Karpas-422 (cell line): ENCODE results near the gene POLE. TPM values are rescaled to one million over a fixed set of nuclear protein-coding genes. Genes with fewer than 3 reads are reported as not detected.

Source experiments
- DNase-seq: peaks from one replicate; pipeline ENCODE4 v3.0.0-alpha.2; 2015
- H2AFZ ChIP-seq: fragments of 200-600 bp; sonication (generic); 2 replicates; pipeline ENCODE4 v1.6.1; 2014; ENCODE audit warnings: antibody characterized with exemption, low read length, mixed read lengths
- H3K27ac ChIP-seq: fragments of 200-600 bp; sonication (generic); 2 replicates; pipeline ENCODE4 v1.5.1; 2014; ENCODE audit warnings: mild to moderate bottlenecking, low read length, moderate library complexity
- H3K27me3 ChIP-seq: fragments of 200-600 bp; sonication (generic); 2 replicates; pipeline ENCODE4 v1.6.1; 2014; ENCODE audit warnings: low read length, mixed read lengths
- H3K36me3 ChIP-seq: fragments of 200-600 bp; sonication (generic); 2 replicates; pipeline ENCODE4 v1.6.1; 2014; ENCODE audit warnings: low read length, mixed read lengths; ENCODE audit not compliant: insufficient read depth
- H3K4me1 ChIP-seq: fragments of 200-600 bp; sonication (generic); 2 replicates; pipeline ENCODE4 v1.6.1; 2014; ENCODE audit warnings: mild to moderate bottlenecking, low read length, mixed read lengths
- H3K4me2 ChIP-seq: fragments of 200-600 bp; sonication (generic); 2 replicates; pipeline ENCODE4 v1.6.1; 2014; ENCODE audit warnings: low read length, low read depth, mild to moderate bottlenecking; ENCODE audit not compliant: poor library complexity, severe bottlenecking
- H3K4me3 ChIP-seq: fragments of 200-600 bp; sonication (generic); 2 replicates; pipeline ENCODE4 v1.5.1; 2014; ENCODE audit warnings: mild to moderate bottlenecking, antibody characterized with exemption, low read length, mixed read lengths
- H3K79me2 ChIP-seq: fragments of 200-600 bp; sonication (generic); 2 replicates; pipeline ENCODE4 v1.6.1; 2014; ENCODE audit warnings: mild to moderate bottlenecking, low read length, mixed read lengths
- H3K9ac ChIP-seq: fragments of 200-600 bp; sonication (generic); 2 replicates; pipeline ENCODE4 v1.6.0; 2014; ENCODE audit warnings: low read length
- H3K9me2 ChIP-seq: fragments of 200-600 bp; sonication (generic), shearing (Covaris generic); replicated peaks from 2 replicates; pipeline ENCODE4 v1.6.0; 2014; ENCODE audit warnings: mild to moderate bottlenecking, low read length, moderate library complexity; ENCODE audit not compliant: insufficient read depth
- H3K9me3 ChIP-seq: fragments of 300-700, 200-600 bp; sonication (generic); 2 replicates; pipeline ENCODE4 v1.6.1; 2014; ENCODE audit warnings: low read length, mixed read lengths
- H4K20me1 ChIP-seq: fragments of 200-600 bp; sonication (generic); 2 replicates; pipeline ENCODE4 v1.6.1; 2014; ENCODE audit warnings: mild to moderate bottlenecking, antibody characterized with exemption, low read length, low read depth; ENCODE audit not compliant: insufficient read depth
- total RNA-seq: library from RNA; depleted of rRNA; stranded (reverse); fragments of >200 nt; shearing (Covaris generic); gene quantifications from 2 replicates; pipeline ENCODE4 v1.2.3, GENCODE V29; 2014; ENCODE audit warnings: low replicate concordance

The POLE gene
- total RNA-seq, 1 experiment from 2014 or later, result 37.9 TPM

GRCh38 chr12:132615579-132616038 lies 71.5 kb downstream of the POLE start:
- H3K27me3 ChIP-seq, result no peaks in the 10 kb centered on the region
- no peak for DNase-seq
- no peaks in the 10 kb centered on the region for H3K4me1 ChIP-seq
- no peak overlapping the region for H3K9ac ChIP-seq
- no peaks in the 10 kb centered on the region for H3K36me3 ChIP-seq
- H2AFZ ChIP-seq, result no peak overlapping the region
- no peaks in the 10 kb centered on the region for H3K79me2 ChIP-seq
- H3K4me2 ChIP-seq, result no peak overlapping the region
- no peaks in the 10 kb centered on the region for H4K20me1 ChIP-seq
- H3K27ac ChIP-seq, result no peak overlapping the region
- no peak overlapping the region for H3K4me3 ChIP-seq
- H3K9me3 ChIP-seq, result peaks cover 11% of the 10 kb centered on the region
- H3K9me2 ChIP-seq, result no peaks in the 10 kb centered on the region

GRCh38 chr12:132614861-132615578 lies 72.1 kb downstream of the POLE start:
- Histone ChIP-seq H3K27ac (no peak overlapping the region), H2AFZ (no peak overlapping the region), H3K36me3 (no peaks in the 10 kb centered on the region), H3K4me1 (no peaks in the 10 kb centered on the region), H3K27me3 (no peaks in the 10 kb centered on the region), H4K20me1 (no peaks in the 10 kb centered on the region), H3K79me2 (no peaks in the 10 kb centered on the region), H3K9ac (no peak overlapping the region), H3K9me3 (peaks cover 11% of the 10 kb centered on the region), H3K4me3 (no peak overlapping the region), H3K4me2 (no peak overlapping the region), H3K9me2 (no peaks in the 10 kb centered on the region)
- DNase-seq, result peak; percentile 93

- no peak overlapping the region for H2AFZ ChIP-seq
- H3K79me2 ChIP-seq, result no peaks in the 10 kb centered on the region
- H3K9me2 ChIP-seq, result no peaks in the 10 kb centered on the region
- H3K9me3 ChIP-seq, result peaks cover 11% of the 10 kb centered on the region
- H3K36me3 ChIP-seq, result no peaks in the 10 kb centered on the region
- no peaks in the 10 kb centered on the region for H3K27me3 ChIP-seq
- DNase-seq, result no peak
- H3K4me2 ChIP-seq, result no peak overlapping the region
- no peaks in the 10 kb centered on the region for H3K4me1 ChIP-seq
- H4K20me1 ChIP-seq, result no peaks in the 10 kb centered on the region
- H3K4me3 ChIP-seq, result no peak overlapping the region
- no peak overlapping the region for H3K27ac ChIP-seq
- H3K9ac ChIP-seq, result no peak overlapping the region
Observed at GRCh38 chr12:132614029-132614428, 73.1 kb downstream of the POLE start.

GRCh38 chr12:132611620-132612019 lies 75.5 kb downstream of the POLE start:
- H3K27me3 ChIP-seq, result no peaks in the 10 kb centered on the region
- no peaks in the 10 kb centered on the region for H3K36me3 ChIP-seq
- H4K20me1 ChIP-seq, result no peaks in the 10 kb centered on the region
- peaks cover 11% of the 10 kb centered on the region for H3K9me3 ChIP-seq
- no peak overlapping the region for H3K4me3 ChIP-seq
- H2AFZ ChIP-seq, result no peak overlapping the region
- DNase-seq, result no peak
- no peaks in the 10 kb centered on the region for H3K9me2 ChIP-seq
- no peak overlapping the region for H3K27ac ChIP-seq
- no peaks in the 10 kb centered on the region for H3K79me2 ChIP-seq
- H3K9ac ChIP-seq, result no peak overlapping the region
- H3K4me2 ChIP-seq, result no peak overlapping the region
- H3K4me1 ChIP-seq, result no peaks in the 10 kb centered on the region

GRCh38 chr12:132610866-132611602 lies 76.1 kb downstream of the POLE start:
- no peak overlapping the region for H3K9ac ChIP-seq
- no peaks in the 10 kb centered on the region for H3K9me2 ChIP-seq
- no peaks in the 10 kb centered on the region for H3K27me3 ChIP-seq
- no peak overlapping the region for H2AFZ ChIP-seq
- no peak overlapping the region for H3K27ac ChIP-seq
- H3K4me3 ChIP-seq, result no peak overlapping the region
- no peak for DNase-seq
- no peaks in the 10 kb centered on the region for H4K20me1 ChIP-seq
- H3K4me2 ChIP-seq, result no peak overlapping the region
- H3K36me3 ChIP-seq, result no peaks in the 10 kb centered on the region
- no peaks in the 10 kb centered on the region for H3K4me1 ChIP-seq
- no peaks in the 10 kb centered on the region for H3K79me2 ChIP-seq
- H3K9me3 ChIP-seq, result peaks cover 11% of the 10 kb centered on the region

GRCh38 chr12:132610051-132610759 lies 76.9 kb downstream of the POLE start, which contains the start of gene LRCOL1:
Gene LRCOL1, minus strand, starts transcription at chr12:132610582. Its CDS starts 4,331 bp downstream, at chr12:132606251.
- H3K27ac ChIP-seq, result no peak within 1 kb of the TSS
- H3K4me1 ChIP-seq, result no peaks in the 10 kb centered on the region
- peaks cover 11% of the 10 kb centered on the region for H3K9me3 ChIP-seq
- no peaks in the 10 kb centered on the region for H3K27me3 ChIP-seq
- H3K9ac ChIP-seq, result no peak within 1 kb of the TSS
- H3K4me2 ChIP-seq, result no peak within 1 kb of the TSS
- no peak within 1 kb of the TSS for H2AFZ ChIP-seq
- no peaks in the 10 kb centered on the region for H3K79me2 ChIP-seq
- H3K9me2 ChIP-seq, result no peaks in the 10 kb centered on the region
- no peaks in the 10 kb centered on the region for H3K36me3 ChIP-seq
- no peak for DNase-seq
- H3K4me3 ChIP-seq, result no peak within 1 kb of the TSS
- H4K20me1 ChIP-seq, result no peaks in the 10 kb centered on the region

- Histone ChIP-seq H3K4me2 (no peak overlapping the region), H3K27me3 (no peaks in the 10 kb centered on the region), H2AFZ (no peak overlapping the region)
Observed at GRCh38 chr12:132608231-132609171, 78.6 kb downstream of the POLE start.

More at GRCh38 chr12:132608231-132609171, 78.6 kb downstream of the POLE start:
- Histone ChIP-seq H3K9ac (no peak overlapping the region), H3K9me2 (no peaks in the 10 kb centered on the region), H3K79me2 (no peaks in the 10 kb centered on the region), H3K9me3 (peaks cover 11% of the 10 kb centered on the region), H3K36me3 (no peaks in the 10 kb centered on the region), H3K4me1 (no peaks in the 10 kb centered on the region), H3K27ac (no peak overlapping the region), H3K4me3 (no peak overlapping the region), H4K20me1 (no peaks in the 10 kb centered on the region)
- DNase-seq, result no peak
